Astrocyte (in vitro differentiated cells and primary cell): Measurements from ENCODE around the gene PLAAT4. TPM values are rescaled to one million over a fixed set of nuclear protein-coding genes. Genes with fewer than 3 reads are reported as not detected.

Experiments
- DNase-seq: peaks from one replicate; pipeline ENCODE4 v3.0.0-alpha.2; 2010; ENCODE audit warnings: low read depth
- FAIRE-seq: peaks from 2 replicates; lab custom pipeline; 2011; peaks lifted over from hg19 to GRCh38; lab: Jason Lieb, UNC
- H2AFZ ChIP-seq: 2 replicates; pipeline ENCODE4 v1.6.0; 2012; ENCODE audit warnings: low read depth, low read length, inconsistent platforms
- H3K27ac ChIP-seq: 2 replicates; pipeline ENCODE4 v1.5.1; 2011; ENCODE audit warnings: low read depth, low read length, inconsistent platforms
- H3K27me3 ChIP-seq: 2 replicates; pipeline ENCODE4 v1.6.0; 2011; ENCODE audit warnings: low read length, inconsistent platforms; ENCODE audit not compliant: insufficient read depth
- H3K36me3 ChIP-seq: 2 replicates; pipeline ENCODE4 v1.5.1; 2011; ENCODE audit warnings: low read length, inconsistent platforms; ENCODE audit not compliant: insufficient read depth
- H3K4me1 ChIP-seq: 2 replicates; pipeline ENCODE4 v1.5.1; 2011; ENCODE audit warnings: low read length, inconsistent platforms; ENCODE audit not compliant: insufficient read depth
- H3K4me2 ChIP-seq: 2 replicates; pipeline ENCODE4 v1.6.0; 2012; ENCODE audit warnings: low read length, inconsistent platforms
- H3K4me3 ChIP-seq: 2 replicates; pipeline ENCODE4 v1.5.1; 2011; ENCODE audit warnings: low read depth, mild to moderate bottlenecking, low read length, inconsistent platforms; ENCODE audit not compliant: insufficient read depth
- H3K79me2 ChIP-seq: 2 replicates; pipeline ENCODE4 v1.6.0; 2012; ENCODE audit warnings: mild to moderate bottlenecking, low read length, inconsistent platforms; ENCODE audit not compliant: insufficient read depth
- H3K9ac ChIP-seq: 2 replicates; pipeline ENCODE4 v1.6.0; 2012; ENCODE audit warnings: mild to moderate bottlenecking, low read length, inconsistent platforms
- H3K9me3 ChIP-seq: 2 replicates; pipeline ENCODE4 v1.5.1; 2012; ENCODE audit warnings: low read depth, mild to moderate bottlenecking, low read length, inconsistent platforms; ENCODE audit not compliant: insufficient read depth
- H4K20me1 ChIP-seq: 2 replicates; pipeline ENCODE4 v1.6.0; 2012; ENCODE audit warnings: low read length, inconsistent platforms; ENCODE audit not compliant: insufficient read depth
- H3K27ac Mint-ChIP-seq: one replicate; pipeline ENCODE4 v1.8.0; 2021; ENCODE audit warnings: mild to moderate bottlenecking, mixed read lengths; ENCODE audit not compliant: unreplicated experiment
- H3K27me3 Mint-ChIP-seq: one replicate; pipeline ENCODE4 v1.8.0; 2021; ENCODE audit warnings: low read depth, mixed read lengths; ENCODE audit not compliant: unreplicated experiment
- H3K36me3 Mint-ChIP-seq: one replicate; pipeline ENCODE4 v1.8.0; 2021; ENCODE audit warnings: low read depth, mixed read lengths; ENCODE audit not compliant: unreplicated experiment
- H3K4me1 Mint-ChIP-seq: one replicate; pipeline ENCODE4 v1.8.0; 2021; ENCODE audit warnings: low read depth, mixed read lengths; ENCODE audit not compliant: unreplicated experiment
- H3K4me3 Mint-ChIP-seq: one replicate; pipeline ENCODE4 v1.8.0; 2021; ENCODE audit warnings: mild to moderate bottlenecking, moderate library complexity, mixed read lengths; ENCODE audit not compliant: unreplicated experiment
- H3K9me3 Mint-ChIP-seq: one replicate; pipeline ENCODE4 v1.8.0; 2021; ENCODE audit warnings: mild to moderate bottlenecking, mixed read lengths; ENCODE audit not compliant: unreplicated experiment
- EZH2 ChIP-seq: IDR thresholded peaks from 2 replicates; pipeline ENCODE4 v1.6.1; 2012; ENCODE audit warnings: mild to moderate bottlenecking, low read length, inconsistent platforms; ENCODE audit not compliant: insufficient read depth
- total RNA-seq: library from RNA; stranded (reverse); gene quantifications from 2 replicates; pipeline ENCODE4 v1.2.1, GENCODE V29; 2021
- TF ChIP-seq, protein P1 (sequence below): IDR thresholded peaks from 2 replicates; pipeline ENCODE4 v1.5.1; 2011; ENCODE audit warnings: low read depth, mild to moderate bottlenecking, inconsistent platforms, low read length, moderate library complexity; ENCODE audit not compliant: insufficient read depth

The PLAAT4 gene
- total RNA-seq, 1 donor from 2014 or later = 4.9 TPM

DNA sequence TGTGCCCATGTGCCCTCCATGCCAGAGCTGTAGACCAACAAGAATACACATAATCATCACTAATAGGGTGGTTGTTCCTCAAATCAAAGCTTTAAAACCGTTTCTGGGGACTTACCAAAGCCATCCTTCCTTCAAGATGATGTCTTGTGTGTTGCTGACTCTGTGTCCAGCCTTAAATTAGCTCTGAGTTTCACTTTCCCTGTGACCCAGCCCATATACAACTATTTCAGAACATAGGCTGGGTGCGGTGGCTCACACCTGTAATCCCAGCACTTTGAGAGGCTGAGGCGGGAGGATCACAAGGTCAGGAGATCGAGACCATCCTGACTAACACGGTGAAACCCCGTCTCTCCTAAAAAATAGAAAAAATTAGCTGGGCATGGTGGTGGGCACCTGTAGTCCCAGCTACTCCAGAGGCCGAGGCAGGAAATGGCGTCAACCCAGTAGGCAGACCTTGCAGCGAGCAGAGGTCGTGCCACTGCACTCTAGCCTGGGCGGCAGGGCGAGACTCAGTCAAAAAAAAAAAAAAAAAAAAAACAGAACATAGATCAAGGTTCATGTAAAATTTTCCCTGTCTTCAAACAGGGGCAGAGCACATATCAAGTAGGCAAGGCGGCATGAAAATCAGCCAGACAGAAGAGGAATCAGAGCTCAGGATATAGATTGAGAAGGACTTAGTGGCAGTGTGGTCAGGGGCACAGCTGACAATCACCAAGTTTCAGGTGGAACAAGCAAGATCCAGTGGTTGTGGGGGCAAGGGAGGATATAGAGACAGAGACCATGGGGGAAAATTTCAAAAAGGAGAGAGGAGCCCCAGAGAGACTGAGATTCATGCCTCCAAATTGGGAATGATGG is 26.8 kb downstream of the PLAAT4 start, which contains the start of gene PLAAT2:
TSS of gene PLAAT2 (minus strand) at position 179 of the 855 bp plus-strand sequence. CDS start at position 124, 55 bp downstream.
- no peak within 1 kb of the TSS for H3K27ac Mint-ChIP-seq
- peaks cover 3% of the 10 kb centered on the region for H3K27me3 ChIP-seq
- H3K79me2 ChIP-seq = no peaks in the 10 kb centered on the region
- TF ChIP-seq, protein P1, sequence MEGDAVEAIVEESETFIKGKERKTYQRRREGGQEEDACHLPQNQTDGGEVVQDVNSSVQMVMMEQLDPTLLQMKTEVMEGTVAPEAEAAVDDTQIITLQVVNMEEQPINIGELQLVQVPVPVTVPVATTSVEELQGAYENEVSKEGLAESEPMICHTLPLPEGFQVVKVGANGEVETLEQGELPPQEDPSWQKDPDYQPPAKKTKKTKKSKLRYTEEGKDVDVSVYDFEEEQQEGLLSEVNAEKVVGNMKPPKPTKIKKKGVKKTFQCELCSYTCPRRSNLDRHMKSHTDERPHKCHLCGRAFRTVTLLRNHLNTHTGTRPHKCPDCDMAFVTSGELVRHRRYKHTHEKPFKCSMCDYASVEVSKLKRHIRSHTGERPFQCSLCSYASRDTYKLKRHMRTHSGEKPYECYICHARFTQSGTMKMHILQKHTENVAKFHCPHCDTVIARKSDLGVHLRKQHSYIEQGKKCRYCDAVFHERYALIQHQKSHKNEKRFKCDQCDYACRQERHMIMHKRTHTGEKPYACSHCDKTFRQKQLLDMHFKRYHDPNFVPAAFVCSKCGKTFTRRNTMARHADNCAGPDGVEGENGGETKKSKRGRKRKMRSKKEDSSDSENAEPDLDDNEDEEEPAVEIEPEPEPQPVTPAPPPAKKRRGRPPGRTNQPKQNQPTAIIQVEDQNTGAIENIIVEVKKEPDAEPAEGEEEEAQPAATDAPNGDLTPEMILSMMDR = no peak
- no peak for TF ChIP-seq EZH2
- H3K4me2 ChIP-seq = no peak within 1 kb of the TSS
- FAIRE-seq = no peak
- H2AFZ ChIP-seq = no peak within 1 kb of the TSS
- H3K4me3 Mint-ChIP-seq = no peak within 1 kb of the TSS
- no peaks in the 10 kb centered on the region for H3K36me3 Mint-ChIP-seq
- H3K9me3 ChIP-seq = no peaks in the 10 kb centered on the region
- DNase-seq = no peak
- H3K4me1 Mint-ChIP-seq = peaks cover 14% of the 10 kb centered on the region
- no peaks in the 10 kb centered on the region for H4K20me1 ChIP-seq
- H3K4me3 ChIP-seq = no peak within 1 kb of the TSS
- no peak within 1 kb of the TSS for H3K9ac ChIP-seq
- peaks cover 15% of the 10 kb centered on the region for H3K27me3 Mint-ChIP-seq
- H3K36me3 ChIP-seq = no peaks in the 10 kb centered on the region
- H3K9me3 Mint-ChIP-seq = no peaks in the 10 kb centered on the region
- peaks cover 13% of the 10 kb centered on the region for H3K4me1 ChIP-seq
- H3K27ac ChIP-seq = no peak within 1 kb of the TSS

DNA sequence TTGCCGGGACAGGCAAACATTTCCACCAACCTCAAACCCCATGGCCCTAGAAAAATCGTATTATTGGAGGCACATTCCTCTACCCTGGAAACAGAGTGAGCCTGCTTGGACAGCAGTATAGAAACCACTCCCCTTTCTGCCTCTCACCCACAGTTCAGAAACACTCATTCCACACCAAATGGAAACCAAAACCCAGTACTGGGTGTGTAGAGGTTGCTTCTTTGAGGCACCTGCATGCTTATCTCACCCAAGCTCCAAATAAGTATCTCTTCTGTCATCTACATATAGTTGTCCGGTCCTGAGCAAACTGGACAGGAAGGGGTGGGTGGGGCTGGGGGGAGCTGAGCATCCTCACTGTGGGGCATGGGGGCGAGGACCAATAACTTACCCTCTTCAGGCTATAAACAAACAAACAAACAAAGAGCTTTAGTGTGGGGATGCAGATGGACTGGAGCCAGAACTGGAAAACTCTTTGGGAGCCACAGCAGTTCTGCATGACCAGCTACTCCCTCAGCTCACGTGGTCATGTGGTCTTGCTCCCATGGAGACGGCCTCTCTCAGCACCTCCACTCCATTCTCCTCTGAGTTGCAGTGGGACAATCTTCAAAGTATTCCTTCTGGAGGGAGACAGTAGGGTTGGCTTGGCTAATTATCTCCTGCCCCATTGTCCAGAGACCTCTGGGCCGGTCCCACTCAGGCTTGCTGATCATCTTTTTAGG is 27.6 kb downstream of the PLAAT4 start:
- DNase-seq = no peak
- no peak for FAIRE-seq
- Mint-ChIP-seq H3K4me1 (peaks cover 14% of the 10 kb centered on the region), H3K27ac (no peak overlapping the region), H3K36me3 (no peaks in the 10 kb centered on the region), H3K4me3 (no peak overlapping the region), H3K9me3 (no peaks in the 10 kb centered on the region), H3K27me3 (peaks cover 11% of the 10 kb centered on the region)
- Histone ChIP-seq H3K9ac (no peak overlapping the region), H3K4me1 (peaks cover 13% of the 10 kb centered on the region), H2AFZ (no peak overlapping the region), H3K79me2 (no peaks in the 10 kb centered on the region), H3K4me2 (no peak overlapping the region), H3K36me3 (no peaks in the 10 kb centered on the region), H4K20me1 (no peaks in the 10 kb centered on the region), H3K27me3 (peaks cover 3% of the 10 kb centered on the region), H3K4me3 (no peak overlapping the region), H3K9me3 (no peaks in the 10 kb centered on the region), H3K27ac (no peak overlapping the region)
- TF ChIP-seq EZH2 = no peak
- TF ChIP-seq, protein P1 = no peak
